ELF-1 (cell line): ENCODE results near the gene PHF3.

Experiments used
- DNase-seq: peaks from one replicate; pipeline ENCODE4 v3.0.0-alpha.2; 2016; ENCODE audit warnings: low read depth, low spot score

Gene PHF3, protein sequence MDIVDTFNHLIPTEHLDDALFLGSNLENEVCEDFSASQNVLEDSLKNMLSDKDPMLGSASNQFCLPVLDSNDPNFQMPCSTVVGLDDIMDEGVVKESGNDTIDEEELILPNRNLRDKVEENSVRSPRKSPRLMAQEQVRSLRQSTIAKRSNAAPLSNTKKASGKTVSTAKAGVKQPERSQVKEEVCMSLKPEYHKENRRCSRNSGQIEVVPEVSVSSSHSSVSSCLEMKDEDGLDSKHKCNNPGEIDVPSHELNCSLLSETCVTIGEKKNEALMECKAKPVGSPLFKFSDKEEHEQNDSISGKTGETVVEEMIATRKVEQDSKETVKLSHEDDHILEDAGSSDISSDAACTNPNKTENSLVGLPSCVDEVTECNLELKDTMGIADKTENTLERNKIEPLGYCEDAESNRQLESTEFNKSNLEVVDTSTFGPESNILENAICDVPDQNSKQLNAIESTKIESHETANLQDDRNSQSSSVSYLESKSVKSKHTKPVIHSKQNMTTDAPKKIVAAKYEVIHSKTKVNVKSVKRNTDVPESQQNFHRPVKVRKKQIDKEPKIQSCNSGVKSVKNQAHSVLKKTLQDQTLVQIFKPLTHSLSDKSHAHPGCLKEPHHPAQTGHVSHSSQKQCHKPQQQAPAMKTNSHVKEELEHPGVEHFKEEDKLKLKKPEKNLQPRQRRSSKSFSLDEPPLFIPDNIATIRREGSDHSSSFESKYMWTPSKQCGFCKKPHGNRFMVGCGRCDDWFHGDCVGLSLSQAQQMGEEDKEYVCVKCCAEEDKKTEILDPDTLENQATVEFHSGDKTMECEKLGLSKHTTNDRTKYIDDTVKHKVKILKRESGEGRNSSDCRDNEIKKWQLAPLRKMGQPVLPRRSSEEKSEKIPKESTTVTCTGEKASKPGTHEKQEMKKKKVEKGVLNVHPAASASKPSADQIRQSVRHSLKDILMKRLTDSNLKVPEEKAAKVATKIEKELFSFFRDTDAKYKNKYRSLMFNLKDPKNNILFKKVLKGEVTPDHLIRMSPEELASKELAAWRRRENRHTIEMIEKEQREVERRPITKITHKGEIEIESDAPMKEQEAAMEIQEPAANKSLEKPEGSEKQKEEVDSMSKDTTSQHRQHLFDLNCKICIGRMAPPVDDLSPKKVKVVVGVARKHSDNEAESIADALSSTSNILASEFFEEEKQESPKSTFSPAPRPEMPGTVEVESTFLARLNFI (N-terminal part only)

DNA sequence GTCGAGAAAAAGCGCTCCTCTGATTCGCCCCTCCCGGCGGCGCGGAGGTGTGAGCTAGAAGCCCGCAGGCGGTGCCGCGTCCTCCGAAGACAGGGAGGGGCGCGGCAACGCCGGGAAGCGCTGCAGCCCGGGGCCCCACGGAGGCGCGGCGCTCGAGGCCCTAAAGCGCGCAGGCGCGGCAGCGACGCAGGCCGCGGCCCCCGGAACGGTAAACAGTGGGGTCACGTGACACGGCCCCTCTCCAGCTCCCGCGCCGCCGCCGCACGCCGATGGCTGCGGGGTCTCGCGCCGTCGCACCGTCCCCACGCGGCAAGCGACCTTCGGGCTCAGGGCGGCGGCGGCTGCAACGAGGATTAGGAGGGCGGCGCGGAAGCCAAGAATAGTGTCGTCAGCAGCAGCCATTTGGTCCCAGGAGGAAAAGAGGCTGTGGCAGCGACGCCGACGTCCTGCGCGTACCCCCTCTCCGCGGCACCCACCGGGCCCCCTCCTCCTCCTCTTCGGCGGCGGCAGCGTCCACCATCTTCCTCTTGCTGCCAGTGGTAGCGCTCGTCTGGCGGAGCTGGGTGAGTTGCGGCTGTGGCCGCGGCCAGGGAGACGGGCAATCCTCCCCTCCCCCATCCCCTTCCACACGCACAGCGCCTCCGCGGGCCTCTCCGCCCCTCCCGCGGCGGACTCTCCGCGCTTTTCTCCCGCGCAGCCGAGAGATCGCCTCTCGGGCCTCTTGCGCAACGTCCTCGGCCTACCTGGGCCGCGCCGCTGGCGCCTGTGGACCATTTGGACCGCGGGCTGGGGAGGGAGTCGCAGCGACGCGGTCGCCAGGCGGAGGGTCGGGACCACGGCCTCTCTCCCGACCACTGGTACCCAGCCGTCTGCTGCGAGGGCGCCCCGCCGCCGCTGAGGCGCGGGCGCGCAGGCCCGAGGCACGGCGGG lies at the start of gene PHF3:
Gene PHF3 (plus strand): TSS at position 215 of the 930 bp plus-strand sequence. CDS start 10,750 bp downstream, outside the sequence.
- DNase-seq, result peak; percentile 95

DNA sequence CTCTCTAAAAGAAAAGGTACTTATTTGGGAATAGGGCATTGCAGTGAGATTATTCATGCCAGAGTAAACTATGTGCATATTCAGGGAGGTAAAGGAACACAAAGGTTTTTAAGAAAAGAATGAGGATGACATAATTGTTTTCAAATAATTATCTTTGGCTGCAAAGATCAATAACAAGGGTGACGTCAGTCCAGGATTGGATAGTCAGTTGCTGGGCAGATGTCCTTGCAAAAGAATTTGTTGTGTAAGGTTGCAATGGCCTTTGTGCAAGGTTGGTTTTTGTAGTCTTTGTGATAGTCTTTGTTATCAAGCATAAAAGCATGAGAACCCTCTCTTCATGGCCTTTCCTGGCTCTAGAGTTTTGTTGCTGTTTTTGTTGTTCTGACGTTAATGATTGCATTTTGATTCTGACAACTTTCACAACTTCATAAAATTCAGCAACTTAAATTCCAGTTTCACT lies 45.6 kb upstream of the PHF3 start:
- no peak for DNase-seq

DNA sequence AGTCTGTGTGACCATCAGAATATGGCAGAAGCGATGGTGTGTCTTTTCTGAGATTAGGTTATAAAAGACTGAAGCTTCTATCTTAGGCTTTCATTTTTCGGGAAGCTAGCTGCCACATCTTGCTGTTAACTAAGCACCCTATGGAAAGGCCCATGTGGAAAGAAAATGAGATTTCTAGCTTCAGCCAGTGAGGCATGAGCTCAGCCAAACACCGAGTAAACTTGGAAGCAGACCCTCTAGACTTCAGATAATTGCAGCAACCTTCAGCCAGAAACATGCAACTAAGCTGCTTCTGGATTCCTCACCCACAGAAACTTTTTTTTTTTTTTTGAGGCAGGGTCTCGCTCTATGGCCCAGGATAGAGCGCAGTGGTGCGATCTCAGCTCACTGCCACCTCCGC lies 42.7 kb upstream of the PHF3 start:
- DNase-seq, result no peak

DNA sequence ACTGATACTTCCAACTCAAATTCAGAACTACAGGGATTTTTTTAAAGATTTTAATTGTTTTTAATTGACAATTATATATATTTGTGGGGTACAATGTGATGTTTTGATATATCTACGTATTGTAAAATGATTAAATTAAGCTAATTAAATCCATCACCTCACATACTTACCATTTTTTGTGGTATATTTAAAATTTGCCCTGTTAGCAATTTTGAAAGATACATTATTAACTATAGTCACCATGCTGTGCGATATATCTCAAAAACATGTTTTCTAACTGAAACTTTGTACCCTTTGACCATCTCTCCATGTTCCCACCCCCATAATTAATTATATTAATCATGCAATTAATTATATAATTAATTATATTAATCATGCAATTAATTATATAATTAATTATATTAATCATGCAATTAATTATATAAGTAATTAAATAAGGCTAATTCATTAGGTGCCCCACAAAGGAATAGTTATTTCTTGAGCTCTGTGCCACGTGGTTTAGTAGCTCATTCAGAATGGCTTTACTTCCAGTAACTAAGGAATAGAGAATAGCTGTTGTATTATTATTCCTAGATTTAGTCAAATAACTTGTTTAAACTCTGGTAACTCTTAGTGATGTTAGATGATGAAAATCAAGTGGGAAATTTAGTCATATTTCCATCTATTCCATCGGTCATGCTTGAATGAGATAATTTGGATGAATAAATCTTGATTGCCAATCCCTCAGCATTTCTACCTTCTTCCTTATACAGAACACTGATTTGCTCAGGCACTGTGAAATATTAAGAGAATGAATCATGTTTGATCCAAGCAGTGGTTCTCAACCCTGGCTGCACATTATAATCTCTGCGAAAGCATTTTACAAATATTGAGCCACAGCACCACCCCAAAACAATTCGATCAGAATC lies 38.2 kb upstream of the PHF3 start:
- no peak for DNase-seq

DNA sequence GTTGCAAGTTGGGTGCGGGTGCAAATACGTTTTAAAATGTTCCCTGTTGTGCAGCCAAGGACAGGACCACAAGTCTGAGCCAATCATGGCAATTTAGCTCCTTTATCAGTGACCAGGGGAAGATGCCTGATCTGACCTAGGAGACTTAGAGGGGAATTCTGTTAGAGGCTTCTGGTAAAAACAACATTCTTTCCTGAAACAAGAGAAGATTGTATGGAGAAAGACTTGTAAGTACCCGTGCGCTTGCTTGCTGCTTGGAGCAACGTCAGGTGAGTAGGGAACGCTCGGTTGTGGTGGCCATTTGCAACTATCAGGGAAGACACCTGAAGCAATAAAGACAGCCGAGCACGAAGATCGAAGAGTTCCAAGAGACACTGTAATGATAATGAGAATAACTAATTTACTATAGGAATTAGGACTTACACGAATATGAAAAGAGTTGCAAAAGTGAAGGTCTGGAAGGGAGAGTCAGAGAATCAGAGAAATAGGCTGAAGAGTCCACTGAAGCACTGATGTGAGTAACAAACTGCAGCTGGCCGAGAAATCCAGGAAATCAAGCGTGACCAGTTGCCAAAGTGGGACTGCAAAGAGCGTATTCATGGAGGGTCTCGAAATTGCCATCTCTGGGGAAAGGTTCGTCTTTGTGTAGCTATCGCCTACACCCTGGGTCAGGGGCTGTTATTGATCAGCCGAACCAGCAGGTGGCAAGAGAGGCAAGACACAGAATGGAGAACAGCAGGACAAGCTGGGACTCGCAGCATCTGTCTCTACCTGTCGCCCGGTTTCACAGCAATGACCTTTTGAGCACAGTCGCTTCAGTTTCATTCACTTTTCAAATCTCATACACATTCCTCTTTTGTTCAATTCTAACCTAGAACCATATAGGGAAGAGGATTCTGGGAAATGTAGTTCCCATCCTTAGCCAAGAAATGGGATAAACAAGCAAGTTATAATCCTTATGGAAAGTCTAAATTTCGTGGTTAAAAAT lies 37.3 kb upstream of the PHF3 start:
- peak; percentile 82 for DNase-seq

DNA sequence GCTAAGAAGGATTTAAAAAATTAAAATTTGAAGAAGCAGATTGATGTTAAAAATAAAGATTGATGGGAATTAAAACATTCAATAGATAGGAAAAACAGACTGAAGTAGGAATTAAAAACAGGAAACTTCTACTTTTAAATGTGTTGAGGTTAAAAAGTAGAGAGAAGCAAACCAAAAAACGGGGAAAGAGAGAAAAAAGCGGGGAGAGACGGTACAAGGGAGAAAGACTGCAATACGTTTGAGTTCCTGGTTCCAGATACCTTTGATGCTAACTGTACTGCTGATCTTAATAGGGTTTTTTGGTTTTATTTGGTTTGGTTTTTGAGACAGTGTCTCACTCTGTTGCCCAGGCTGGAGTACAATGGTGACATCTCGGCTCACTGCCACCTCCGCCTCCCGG lies 36.4 kb upstream of the PHF3 start:
- DNase-seq, result no peak

DNA sequence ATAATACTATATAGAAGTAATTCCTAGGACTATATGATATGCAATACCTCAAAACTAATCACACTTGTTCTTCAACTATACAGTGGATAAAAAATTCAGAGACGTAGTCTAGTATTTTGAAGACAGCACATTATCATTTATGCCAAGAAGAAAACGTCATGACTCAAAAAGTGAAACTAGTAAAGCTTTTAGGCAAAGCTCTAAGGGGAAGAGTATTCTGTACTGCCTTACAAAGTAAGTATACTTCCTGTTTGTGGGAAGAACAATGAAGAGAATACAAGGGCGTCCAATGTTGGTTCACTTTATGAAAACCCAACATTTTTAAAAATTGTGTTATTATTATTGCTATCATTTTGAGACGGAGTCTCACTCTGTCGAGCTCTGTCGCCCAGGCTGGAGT lies 35.5 kb upstream of the PHF3 start:
- DNase-seq, result no peak

DNA sequence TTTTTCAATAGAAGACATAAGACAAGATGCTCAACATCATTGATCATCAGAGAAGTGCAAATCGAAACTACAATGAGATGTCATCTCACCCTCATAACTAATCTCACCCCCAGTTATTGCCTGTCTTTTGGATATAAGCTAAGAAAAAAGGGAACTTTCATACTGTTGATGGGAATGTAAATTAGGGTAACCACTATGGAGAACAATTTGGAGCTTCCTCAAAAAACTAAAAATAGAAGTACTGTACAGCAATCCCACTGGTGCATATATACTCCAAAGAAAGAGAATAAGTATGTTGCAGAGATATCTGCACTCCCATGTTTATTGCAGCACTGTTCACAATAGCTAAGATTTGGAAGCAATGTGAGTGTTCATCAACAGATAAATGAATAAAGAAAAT lies 26.4 kb upstream of the PHF3 start:
- no peak for DNase-seq

DNA sequence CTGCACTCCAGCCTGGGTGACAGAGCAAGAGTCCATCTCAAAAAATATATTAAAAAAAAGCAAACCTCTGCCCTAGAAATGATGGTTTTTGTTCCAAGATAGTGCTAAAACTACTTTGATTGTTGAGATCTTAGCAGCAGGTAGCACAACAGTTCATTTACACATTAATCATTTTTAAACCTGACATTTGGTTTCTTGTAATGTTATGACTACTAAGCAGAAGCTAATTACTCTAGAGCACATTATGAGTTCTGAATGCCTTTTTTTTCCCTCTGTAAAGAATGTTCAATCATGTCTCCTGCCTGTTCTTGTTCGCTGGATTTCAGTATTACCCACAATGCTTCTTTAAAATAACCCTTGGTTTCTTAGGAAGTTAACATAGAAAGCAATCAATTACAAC lies 24.7 kb upstream of the PHF3 start:
- no peak for DNase-seq

DNA sequence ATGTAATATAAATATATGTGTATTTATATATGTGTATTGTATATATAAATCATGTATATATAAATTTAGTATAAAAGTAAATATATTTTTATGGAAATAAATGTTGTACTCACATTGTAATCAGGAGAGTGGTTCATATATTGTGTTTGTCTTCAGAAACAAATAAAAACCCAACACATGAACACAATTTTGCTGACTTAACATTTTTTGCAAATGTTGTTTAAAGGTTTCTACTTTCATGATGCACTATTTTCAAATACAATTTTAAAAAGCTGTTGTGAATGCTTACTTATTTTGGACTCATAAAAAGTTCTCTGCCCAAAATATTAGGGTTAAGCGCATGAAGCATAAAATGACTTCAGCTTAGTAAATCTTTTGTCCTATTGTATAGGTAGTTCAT lies 24.0 kb upstream of the PHF3 start:
- DNase-seq, result no peak

DNA sequence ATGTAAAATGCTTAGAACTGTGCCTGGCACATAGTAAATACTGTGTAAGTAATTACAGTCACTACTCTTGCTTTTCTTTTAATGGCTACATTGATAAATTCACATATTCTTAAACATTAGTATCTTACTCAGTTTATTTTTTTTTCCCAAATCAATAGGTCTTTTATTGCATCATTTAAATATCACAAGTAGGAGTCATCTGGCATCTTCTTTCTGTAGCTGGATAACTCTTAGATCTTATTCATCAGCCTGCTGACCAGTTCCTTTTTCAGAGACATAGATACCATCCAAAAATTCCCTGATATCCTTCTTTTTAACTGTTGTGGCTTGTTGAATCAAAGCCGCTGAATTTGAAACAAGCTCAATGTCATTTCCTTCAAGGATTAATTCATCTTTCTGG lies 20.0 kb upstream of the PHF3 start:
- no peak for DNase-seq

DNA sequence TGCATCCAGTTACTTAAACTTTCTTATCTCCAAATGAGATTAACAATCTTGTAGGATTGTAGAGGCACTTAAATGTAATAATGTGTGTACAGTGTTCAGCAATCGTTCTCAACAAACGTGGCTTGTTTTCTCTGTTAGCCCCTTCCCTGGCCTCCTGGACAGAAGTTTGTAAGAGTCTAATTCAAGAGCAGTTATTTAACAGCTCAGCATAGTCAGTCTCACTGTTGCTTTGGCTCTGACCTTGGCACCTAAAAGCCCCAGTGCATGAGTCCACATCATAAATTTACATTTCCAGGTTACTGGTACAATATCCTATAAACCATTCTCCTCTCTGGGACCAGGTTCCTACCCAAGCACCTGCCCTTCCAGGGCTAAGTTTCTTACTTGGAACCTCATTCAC lies 11.5 kb upstream of the PHF3 start:
- DNase-seq, result no peak

DNA sequence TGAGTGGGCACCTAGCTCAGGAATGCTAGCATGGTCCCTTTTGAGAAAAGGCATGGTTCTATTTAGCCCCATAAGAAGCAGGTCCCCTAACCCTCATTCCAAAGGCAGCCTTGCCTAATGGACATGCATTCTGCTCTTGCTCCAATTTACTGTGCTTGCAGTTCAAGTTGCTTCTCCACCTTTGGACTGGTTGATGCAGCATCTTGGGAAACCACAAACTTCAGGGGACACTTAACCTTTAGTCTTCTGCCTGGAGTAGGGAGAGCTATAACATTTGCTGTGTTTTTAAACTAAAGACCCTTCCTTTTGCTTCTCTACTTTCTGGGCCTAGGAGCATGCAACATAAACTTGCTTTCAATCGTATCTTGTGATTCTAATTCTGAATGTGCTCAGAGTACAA lies 5.1 kb upstream of the PHF3 start:
- no peak for DNase-seq

DNA sequence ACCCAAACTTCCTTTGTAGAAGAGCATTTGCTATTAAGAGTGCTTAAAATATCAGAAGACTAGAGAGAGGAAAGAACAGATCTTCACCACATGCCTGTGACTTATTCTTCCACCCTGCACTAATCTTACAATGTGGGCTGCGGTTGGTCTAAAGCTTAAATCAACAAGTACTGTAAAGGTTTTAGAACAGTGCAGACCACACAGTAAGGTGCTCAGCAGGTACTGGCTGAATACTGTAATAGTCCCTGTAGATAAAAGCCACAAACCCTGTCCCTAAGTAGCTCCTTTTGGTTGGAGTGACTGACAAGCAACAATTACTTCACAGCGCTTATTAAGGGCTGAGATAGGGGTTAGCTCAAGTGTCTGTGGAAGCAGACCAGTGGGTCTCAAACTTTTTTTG lies 972 bp upstream of the PHF3 start:
- DNase-seq, result peak; percentile 22

DNA sequence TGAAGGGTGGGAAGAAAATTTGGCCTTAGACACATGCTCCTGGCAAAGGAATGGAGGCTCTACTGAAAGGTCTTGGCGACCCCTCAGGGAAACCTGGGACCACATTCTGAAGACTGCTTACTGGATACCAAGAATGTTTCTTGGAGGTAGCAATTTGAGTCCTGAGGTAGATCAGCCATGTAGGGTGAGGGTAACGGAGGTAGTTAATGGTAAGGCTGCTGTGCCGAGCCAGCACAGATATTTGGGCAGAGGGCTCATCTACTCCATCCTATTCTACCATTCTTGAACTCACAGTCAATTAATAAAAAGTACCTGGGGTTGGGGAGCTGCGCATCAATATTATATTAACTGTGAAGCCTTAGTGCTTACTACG lies 401 bp upstream of the PHF3 start:
- DNase-seq, result no peak

DNA sequence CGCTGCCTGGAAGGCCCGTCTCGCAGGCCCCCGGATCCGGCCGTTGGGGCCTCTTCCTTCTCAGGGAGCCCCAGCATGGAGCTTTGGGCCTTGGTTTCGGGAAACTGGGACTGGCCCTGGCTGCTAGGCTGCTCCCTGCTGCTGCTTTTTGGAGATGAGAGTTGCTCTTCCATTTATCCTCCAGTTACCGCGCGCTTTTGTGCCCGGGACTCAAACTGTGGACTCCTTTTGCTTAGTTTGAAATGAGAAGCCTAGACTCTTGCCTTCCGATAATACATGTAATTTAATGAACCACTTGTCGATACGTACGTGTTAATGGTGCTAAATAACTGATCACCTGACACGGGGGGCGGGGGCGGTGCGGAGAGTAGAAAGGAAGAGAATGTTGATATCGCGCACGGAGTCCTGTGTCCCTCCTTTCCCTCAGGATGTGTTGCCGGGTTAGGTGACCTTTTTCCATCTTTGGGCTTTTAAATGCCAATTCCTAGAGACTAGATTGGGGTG lies 968 bp downstream of the PHF3 start:
- DNase-seq, result peak; percentile 59

DNA sequence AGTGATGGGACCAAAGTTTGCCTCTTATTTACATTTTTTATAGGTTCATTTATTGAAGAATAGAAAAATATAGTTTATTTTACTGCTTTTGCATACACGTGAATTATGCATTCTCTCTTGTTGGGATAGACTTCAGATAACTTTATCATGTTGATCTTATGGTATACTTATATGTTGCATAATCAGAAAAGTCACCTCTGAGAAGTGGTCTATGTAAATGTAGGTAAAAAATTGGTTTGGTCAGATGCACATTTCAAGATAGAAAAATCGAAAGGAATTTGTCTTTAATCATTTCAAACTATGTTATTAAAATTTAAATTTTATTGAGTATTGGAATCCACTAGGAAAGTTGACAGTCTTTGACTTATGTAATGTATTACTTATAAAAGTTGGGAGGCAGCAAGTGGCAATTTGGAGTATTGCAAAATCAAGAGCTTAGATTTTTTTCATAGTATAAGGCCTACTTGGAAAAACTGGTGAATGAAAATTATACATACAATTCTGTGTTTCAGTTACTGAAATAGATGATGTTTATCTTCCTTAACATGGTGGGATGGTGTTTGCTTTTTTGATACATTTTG lies 2.4 kb downstream of the PHF3 start:
- no peak for DNase-seq

DNA sequence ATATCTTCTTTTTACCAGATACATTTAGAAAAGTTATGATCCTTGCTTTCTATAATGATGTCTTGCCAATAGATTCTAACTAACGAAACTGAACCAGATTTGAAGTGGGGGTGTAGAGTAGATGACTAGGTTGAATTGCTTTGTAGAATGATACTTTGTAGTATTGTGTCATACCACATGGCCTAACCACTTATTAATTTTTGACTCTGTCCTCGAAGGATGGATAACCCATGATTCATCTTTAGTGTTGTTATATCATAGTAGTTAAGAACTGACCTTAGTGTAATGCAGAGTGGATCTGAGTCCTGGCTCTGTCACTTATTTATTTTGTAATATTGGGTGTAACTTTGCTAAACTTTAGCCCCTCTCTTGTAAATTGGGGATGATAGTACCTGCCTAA lies 4.5 kb downstream of the PHF3 start:
- DNase-seq, result no peak
